ENCODE results near the gene EBF3. TPM values are rescaled to one million over a fixed set of nuclear protein-coding genes. Genes with fewer than 3 reads are reported as not detected.

Gene EBF3
- total RNA-seq, 1 experiment from 2014 or later = 0.22 TPM

GRCh38 chr10:129898706-129899268, 65.3 kb downstream of the EBF3 start:
- Mint-ChIP-seq H3K36me3 (ENCODE audit: insufficient read depth in 1 of 3, low read depth in 3 of 3) (no peaks in the 10 kb centered on the region; a peak in 1 of 7 replicates), H3K27me3 (ENCODE audit: low read depth) (peaks cover 39% of the 10 kb centered on the region), H3K4me3 (0 out of 5 replicates have a peak overlapping the region, but pooled peaks of 1 of the 2 experiments have one; percentile 48), H3K9me3 (no peaks in the 10 kb centered on the region), H3K27ac (no peak overlapping the region; a peak in 1 of 7 replicates), H3K4me1 (peaks cover 70 to 71% of the 10 kb centered on the region in 2 experiments)
- Histone ChIP-seq H2AFZ (ENCODE audit: low read length) (no peak overlapping the region), H2BK120ac (ENCODE audit: low read depth, low read length, poor library complexity, severe bottlenecking) (no peak overlapping the region), H3K14ac (ENCODE audit: insufficient read depth, low read length) (no peak overlapping the region), H3K9me3 (ENCODE audit: control insufficient read depth, low read depth, low read length) (no peaks in the 10 kb centered on the region), H4K8ac (replicated peaks; ENCODE audit: insufficient read length, low read depth, low read length) (no peak overlapping the region), H2BK5ac (ENCODE audit: insufficient read length, low read length) (no peak overlapping the region), H4K20me1 (ENCODE audit: control insufficient read depth, insufficient read depth, insufficient read length) (no peaks in the 10 kb centered on the region), H3K79me1 (ENCODE audit: insufficient read depth, low read depth, low read length, poor library complexity, severe bottlenecking) (no peaks in the 10 kb centered on the region), H3K79me2 (ENCODE audit: insufficient read depth, low read length) (no peaks in the 10 kb centered on the region), H2BK12ac (ENCODE audit: insufficient read length, low read depth, low read length) (no peak overlapping the region), H3T11ph (ENCODE audit: low read length) (no peak overlapping the region), H3K27ac (ENCODE audit: insufficient read length, low read depth, low read length) (no peak overlapping the region), H3K23me2 (ENCODE audit: insufficient read length, low read depth, low read length, poor library complexity, severe bottlenecking) (no peaks in the 10 kb centered on the region), H3K4ac (ENCODE audit: low read depth, low read length) (no peak overlapping the region), H3K9ac (ENCODE audit: extremely low read depth, insufficient read length, low read length) (no peak overlapping the region), H2BK15ac (ENCODE audit: low read depth, low read length) (no peak overlapping the region), H3K4me2 (ENCODE audit: insufficient read depth, insufficient read length, low read length) (no peak overlapping the region), H3K56ac (ENCODE audit: insufficient read length, low read depth, low read length) (no peak overlapping the region), H2AK5ac (ENCODE audit: insufficient read length, low read length) (no peak overlapping the region), H4K91ac (ENCODE audit: insufficient read length, low read depth, low read length) (no peak overlapping the region), H3K18ac (ENCODE audit: insufficient read length, low read depth, low read length) (no peak overlapping the region), H3K4me1 (ENCODE audit: insufficient read depth, low read length) (peaks cover 7% of the 10 kb centered on the region; the same call in 1 of the 2 replicates), H4K5ac (ENCODE audit: insufficient read length, low read depth, low read length) (no peak overlapping the region), H2BK20ac (ENCODE audit: low read depth, low read length, poor library complexity, severe bottlenecking) (no peak overlapping the region), H3K23ac (ENCODE audit: insufficient read length, low read depth, low read length) (no peak overlapping the region), H3K27me3 (ENCODE audit: insufficient read depth, low read length) (no peaks in the 10 kb centered on the region)
- no peak for DNase-seq
- TF ChIP-seq CTCF (conservative IDR thresholded peaks at IDR 0.05) = no peak
- no CpG with 5 or more reads among the region's 38 CpGs for WGBS (ENCODE audit: extremely low coverage, insufficient read length, low lambda C conversion rate)
